NCI-H146 treated with DMSO at 0.1 percent for 48 hours (cell line): Measurements from ENCODE around the gene SKOR1.

Experiments
- DNase-seq: peaks from one replicate; lab custom pipeline; 2025; ENCODE audit not compliant: unreplicated experiment; lab: John Stamatoyannopoulos, UW

SKOR1 gene, protein sequence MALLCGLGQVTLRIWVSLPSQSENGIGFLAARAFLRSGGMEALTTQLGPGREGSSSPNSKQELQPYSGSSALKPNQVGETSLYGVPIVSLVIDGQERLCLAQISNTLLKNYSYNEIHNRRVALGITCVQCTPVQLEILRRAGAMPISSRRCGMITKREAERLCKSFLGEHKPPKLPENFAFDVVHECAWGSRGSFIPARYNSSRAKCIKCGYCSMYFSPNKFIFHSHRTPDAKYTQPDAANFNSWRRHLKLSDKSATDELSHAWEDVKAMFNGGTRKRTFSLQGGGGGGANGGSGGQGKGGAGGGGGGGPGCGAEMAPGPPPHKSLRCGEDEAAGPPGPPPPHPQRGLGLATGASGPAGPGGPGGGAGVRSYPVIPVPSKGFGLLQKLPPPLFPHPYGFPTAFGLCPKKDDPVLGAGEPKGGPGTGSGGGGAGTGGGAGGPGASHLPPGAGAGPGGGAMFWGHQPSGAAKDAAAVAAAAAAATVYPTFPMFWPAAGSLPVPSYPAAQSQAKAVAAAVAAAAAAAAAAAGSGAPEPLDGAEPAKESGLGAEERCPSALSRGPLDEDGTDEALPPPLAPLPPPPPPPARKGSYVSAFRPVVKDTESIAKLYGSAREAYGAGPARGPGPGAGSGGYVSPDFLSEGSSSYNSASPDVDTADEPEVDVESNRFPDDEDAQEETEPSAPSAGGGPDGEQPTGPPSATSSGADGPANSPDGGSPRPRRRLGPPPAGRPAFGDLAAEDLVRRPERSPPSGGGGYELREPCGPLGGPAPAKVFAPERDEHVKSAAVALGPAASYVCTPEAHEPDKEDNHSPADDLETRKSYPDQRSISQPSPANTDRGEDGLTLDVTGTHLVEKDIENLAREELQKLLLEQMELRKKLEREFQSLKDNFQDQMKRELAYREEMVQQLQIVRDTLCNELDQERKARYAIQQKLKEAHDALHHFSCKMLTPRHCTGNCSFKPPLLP

DNA sequence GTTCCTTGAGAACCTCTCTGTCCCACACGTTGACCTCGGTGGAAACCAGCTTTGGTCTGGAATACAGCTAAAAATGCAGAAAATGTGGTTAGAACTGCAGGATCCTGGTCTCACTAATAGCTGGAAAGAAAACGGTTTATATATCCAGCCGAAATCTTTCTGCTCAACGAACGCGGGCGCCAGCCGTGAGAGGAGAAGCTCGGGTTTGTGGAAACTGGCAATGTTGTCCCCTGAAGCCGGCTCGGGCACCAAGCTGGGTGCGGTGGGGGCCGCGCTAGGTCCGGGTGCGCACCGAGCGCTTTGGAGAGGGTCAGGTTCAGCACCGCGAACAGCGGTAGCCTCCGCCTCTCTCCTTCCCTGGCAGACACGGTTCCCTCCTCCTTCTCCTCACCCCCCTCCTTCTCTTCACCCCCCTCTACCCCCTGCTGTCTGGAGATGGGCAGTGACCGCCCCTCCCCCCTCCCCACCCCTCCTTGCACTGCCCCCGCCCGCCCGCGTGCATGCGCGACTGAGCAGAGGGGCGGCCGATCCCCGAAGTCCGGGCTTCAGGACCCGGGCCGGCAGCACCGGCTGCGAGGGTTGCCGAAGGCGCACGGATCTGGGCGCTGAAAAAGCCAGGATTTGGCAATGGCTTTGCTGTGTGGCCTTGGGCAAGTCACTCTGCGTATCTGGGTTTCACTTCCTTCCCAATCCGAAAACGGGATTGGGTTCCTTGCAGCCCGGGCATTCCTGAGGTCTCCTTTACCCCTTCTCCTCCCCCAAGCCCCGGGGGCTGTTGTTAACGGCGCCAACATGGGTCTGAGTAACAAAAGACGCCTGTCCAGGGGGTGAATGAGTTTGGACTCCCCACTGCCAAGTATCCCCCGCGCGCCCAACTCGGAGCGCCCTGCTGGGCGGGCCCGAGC is at the start of gene SKOR1:
Gene SKOR1, plus strand, starts transcription at position 534 of the 905 bp plus-strand sequence. Its CDS starts 94 bp downstream, at position 628.
- DNase-seq, result no peak

DNA sequence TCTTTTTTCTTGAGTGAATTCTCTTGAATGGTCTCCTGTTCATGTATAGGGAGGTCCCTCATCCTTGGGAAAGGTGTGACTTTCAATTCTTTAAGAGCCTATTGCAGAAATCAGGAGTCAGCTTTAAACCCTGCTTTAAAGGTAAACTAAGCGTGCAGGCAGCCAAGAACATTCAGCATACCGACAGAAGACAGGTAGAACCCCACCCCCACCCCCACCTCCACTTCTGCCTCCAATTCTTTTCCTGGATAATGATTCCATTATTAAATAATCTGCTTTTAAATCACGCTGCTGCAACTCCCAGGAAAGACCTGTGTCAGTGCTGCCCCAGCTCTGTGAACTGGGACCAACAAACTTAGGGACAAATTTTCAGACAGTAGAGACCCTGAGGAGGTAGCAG is 49.3 kb upstream of the SKOR1 start:
- no peak for DNase-seq

DNA sequence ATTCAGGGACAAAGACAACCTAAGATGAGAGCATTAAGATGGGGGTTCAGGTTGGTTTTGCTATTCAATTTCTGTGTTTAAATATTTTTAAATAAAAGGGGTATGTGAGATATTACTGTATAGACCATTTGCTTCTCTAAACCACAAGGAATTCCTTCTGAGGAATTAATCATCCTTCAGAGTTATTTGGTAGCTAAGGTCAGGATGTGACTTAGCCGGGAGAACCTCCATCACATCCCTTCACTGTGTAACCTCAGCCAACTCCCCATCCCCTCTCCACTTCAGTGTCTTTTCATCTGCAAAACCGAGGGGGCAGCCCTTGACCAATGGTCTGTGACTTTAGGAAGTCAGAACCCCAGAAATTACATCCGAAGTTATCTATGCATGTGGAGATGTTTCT is 48.7 kb upstream of the SKOR1 start:
- no peak for DNase-seq

DNA sequence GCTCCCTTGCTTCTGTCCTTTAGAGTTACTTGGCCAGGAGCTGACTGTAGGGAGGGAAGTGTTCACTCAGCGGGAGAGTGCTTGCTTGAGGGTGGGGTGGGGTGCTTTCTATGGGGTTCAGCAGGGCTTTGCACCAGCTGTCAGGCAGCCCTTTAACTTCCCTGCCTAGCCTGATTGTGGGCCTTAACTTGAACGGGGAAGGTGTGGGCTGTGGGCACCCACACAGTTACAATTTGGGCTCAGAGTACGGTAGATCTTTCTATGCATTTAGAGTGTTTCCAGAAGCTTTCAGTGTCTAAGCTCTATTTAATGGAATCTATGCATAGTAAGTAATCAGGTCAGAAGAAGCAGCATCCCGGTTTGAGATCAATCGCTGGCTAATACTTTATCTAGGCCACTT is 48.2 kb upstream of the SKOR1 start:
- DNase-seq, result no peak

DNA sequence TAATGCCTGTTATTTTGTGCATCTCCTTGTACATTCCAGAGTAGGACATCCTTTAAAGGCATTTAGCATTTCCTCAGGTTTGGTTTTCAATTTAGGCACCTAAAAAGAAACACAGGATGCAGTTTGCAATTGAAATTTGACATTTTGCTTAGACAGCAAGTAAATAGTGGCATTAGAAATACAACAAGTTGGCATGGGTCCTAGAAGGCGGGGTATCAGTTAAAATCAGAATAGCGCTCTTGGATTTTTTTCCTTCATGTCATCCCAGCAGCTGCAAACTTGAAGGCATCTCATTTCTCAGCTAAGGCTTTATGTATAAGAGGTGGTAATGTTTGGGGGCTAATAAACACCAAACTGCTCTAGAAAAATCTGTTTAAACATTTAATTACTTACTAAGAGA is 47.5 kb upstream of the SKOR1 start:
- no peak for DNase-seq

DNA sequence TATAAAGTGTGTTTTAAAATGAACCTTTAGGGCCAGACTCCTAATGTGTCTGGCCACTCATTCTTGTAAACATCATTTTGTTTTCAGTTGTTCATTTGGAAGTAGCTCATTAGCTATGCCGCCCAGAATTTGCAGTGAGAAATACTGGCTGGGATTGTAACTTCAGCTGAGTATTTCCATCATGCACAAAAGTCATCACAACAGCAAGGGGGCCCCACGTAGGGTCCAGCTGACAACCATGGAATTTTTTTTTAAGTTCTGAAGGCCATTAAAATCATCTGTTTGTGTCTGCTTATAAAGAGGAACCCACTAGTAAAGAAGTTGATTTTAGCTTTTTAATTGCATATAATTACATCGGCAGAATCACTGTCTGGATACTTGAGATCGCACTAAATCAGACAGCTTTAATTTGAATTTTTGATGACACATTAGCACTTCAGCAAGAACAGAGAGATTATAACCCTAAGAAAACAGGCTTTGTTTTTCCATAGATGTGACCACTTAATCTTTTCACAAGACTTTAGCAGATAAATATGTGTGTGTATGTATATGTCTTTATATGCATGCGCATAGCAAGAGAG is 46.3 kb upstream of the SKOR1 start:
- no peak for DNase-seq

DNA sequence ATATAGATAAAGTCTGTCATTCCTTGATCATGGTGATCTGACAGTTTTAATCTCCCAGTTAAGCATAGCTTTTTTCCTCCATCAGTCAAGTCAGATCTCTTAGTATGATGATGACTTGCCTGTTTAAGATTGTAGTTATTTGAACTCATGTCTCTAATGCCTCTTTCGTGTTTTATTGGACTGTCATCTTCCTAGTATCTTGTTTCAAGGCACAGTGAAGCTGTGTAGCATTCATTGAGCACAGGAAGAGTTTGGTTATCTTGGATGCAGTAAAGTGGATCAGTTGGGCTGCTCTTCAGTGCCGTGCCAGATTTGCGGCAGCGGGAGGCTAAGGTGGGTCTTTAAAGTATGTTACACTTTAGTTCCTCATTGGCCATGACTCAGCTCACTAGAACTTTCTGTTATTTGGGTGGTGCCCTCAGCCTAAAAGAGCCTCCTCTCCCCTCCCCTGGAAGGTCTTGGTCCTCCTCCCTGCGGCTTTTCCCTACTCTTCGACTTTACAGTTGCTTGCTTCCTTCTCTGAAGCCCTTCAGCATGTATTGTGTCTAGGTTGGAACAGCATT is 45.7 kb upstream of the SKOR1 start:
- DNase-seq, result no peak

DNA sequence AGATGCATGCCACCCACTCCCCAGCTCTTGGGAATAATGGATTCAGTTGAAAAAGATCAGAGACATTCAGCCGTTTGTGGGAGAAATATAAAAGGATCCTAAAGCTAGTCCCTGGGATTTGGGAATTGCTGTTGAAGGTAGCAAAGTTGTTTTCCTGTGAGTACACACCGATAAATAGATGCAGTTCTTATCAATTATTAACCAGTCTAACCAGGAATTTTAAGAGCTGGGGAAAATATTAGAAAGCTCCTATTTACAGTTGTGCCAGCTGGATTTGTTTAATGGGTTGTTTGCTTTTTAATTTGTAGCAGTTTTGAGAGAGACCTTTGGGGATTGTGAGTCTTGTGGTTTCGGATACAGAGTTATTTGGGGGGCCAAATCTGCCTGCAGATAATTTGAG is 44.2 kb upstream of the SKOR1 start:
- DNase-seq, result no peak

DNA sequence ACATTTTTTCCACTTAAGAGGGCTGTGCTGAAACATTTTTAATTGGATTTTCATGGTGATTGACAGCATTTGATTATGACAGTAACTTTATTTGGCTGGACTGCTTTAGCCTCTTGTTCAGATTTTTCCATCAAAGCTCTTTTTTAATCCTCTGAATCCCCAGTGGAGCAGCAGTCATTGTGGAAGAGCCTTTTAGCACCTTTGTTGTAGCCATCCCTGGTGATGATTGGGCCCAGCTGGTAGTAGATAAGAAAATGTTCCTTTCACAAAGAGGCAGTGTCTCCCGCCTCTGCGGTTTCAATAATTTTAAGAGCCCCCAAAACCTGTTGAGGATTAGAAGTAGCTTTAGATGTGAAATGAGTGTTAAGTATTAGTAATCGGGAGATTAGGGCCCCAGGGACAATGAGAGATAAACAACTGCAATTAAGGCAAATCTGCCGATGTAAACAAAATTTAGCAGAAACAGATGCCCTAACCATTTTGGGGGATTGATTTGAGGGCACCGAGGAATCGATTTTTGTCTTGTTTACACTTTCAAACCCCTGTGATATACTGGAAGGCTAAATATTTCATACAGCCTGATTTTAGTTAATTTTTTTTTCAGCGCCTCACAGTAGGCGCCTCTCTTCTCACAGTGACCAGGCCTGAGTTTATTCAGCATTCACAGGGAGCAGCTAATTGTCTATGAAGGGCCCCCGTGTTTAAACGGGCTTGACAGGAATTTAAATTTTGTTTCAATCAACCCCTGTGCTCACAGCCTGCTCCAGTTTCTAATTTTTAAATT is 43.2 kb upstream of the SKOR1 start:
- DNase-seq, result peak; percentile 49

DNA sequence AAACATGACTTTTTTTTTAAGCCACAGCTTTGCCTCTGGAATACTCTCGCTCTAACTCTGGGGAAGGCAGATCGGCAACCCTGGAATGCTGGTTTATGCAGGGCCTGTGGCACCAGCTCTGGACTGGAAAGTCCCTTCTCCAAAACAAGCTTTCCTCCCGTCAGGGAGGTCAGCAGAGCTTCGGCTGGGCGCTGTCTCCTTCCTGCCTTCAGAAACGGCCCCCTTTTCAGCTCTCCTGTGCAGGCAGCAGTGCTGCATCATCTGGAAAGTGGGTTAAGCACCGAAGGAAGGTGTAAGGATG is 42.7 kb upstream of the SKOR1 start:
- peak; percentile 15 for DNase-seq

DNA sequence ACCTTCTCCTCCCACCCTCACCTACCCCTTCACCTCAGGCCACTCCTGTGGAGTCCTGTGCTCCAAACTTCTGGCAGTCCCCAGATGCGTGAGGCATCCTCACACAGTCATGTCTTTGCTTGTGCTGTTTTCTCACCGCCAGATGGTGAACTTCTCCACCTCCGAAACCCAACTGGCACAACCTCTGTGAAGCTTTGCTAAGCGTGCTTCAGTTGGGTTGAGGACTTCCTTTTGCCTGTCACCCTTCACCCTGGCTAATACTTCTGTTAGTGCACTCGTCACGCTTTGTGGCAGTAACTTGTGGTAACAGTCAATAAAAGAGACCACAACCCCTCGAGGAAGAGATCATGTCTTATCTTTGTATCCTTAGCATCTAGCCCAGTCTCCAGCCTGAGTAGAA is 42.0 kb upstream of the SKOR1 start:
- no peak for DNase-seq

DNA sequence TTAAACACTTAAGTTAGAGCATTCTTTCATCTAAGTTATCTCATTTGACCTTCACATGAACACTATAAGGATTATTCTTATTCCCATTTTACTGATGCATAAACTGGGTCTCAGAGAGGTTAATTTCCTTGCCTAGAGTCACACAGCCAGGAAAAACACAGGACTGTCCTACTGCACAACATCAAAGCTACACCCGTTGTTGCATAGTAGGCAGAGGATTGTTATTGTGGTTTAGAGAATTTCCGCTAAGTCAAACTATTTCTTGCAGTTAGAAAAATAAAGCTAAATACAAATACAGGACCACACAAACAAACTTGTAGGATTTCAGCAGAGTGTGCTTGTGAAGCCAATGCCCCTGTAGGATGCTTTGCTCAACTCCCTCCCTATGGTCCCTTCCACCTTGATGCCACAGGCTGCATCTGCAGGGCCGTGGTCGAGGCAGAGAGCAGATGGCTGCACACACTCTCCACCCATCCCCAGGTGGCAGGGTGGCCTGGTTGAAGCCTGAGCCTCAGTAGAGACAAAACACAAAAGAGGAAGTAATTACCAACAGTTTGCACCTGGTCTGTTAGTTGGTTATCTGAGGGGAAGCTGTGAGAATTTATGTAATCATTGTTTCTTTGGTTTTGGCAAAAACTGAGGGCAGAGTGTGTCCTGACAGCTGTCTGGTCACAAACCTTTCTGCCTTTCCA is 41.1 kb upstream of the SKOR1 start:
- DNase-seq, result peak; percentile 87

DNA sequence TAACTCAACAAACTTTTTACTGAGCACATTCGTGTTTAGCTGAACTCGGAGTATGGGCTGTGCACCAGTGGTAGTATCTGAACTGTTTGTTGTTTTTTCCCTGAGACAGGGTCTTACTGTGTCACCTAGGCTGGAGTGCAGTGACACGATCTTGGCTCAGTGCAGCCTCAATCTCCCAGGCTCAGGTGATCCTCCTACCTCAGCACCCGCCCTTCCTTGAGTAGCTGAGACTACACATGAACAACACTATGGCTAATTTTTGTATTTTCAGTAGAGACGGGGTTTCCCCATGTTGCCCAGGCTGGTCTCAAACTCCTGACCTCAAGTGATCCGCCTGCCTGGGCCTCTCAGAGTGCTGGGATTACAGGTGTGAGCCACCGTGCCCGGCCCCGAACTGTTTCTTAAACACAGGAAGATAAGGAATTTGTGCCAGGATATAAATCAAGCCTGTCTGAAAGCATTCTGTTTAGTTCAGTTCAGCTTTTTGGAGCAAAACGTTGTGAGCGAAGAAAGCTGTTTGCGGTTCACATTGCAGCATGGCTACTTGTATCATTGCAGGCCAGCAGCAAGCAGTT is 40.4 kb upstream of the SKOR1 start:
- no peak for DNase-seq

DNA sequence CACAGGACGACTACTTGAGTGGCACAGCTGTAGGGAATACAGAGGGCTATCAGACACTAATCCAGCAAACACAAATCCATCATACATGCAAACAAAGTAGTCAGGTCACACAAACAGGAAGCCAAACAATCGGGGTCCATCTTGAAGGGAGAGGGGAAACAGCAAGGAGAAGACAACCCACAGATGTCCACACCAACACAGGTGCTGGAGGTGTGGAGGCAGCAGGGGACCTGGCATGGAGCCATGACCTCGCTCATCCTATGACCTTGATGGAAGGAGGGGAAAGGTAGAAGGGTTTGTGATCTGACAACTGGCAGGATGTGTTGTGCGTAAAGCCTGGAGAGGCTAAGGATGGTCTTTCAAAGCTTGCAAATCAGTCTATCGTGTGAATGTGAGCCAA is 39.9 kb upstream of the SKOR1 start:
- peak; percentile 25 for DNase-seq

DNA sequence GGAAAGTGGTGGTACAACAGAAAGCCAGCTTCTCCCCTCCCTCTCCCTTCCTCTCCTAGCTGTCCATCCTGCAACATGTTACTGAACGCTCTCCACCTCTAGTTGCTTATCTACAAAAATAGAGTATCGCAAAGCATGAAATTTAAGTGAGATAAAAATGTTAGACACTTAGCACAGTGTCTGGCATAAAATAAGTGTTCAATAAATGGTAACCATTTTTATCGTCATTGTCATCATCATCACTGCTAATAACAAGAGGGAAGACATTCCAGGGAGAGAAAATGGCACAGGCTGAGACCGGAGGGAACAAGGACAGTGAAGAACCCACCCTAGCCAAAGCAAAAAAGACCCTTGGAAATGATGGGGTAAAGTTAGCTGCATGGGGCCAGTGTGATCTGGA is 38.7 kb upstream of the SKOR1 start:
- no peak for DNase-seq

DNA sequence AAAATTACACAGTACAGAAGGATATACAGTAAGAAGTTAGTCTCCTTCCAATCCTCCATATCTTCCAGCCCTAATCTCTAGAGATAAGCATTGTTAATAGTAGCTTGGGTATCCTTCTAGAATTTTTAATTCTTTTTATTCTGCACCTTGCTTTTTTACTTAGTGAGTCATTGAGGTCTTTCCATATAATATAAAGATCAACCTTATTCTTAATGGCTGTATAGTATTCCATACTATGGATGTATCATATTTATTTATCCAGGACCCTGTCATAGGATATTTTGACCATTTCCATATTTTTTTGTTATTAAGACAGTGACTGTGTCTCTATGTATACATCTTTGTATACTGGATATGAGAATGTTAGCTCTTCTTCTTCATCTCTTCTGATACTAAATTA is 36.3 kb upstream of the SKOR1 start:
- DNase-seq, result no peak

DNA sequence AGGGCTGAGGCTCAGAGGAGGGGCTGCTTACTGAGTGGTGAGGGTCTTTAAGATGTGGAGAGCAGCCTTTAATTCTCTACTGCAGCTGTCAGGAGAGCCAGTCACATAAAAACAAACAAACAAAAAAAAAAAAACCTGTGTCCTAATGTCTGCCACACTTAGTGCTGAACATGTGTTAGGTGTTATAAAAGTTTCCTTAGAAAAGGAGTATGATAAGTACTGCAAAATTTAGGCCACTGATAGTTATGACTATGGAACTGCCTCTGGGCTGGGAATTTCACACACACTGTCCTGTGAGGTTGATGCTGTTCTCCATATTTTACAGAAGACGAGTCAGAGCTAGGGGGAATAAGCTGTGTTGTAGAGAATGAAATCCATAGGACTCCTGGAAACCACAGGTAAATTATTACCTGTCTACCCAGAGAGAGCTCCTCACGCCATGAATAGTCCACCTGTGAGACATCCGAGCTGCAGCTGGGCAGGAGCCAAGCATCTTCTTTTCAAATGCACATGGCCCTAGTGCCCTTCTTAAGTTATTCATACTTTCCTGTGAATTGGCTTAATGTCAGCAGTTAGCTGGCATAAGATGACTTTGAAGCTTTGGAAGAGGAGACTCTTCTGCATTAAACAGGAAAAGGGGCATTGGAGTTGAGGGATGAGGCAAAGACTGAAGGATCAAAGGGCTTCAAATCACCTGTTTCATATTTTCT is 34.5 kb upstream of the SKOR1 start:
- peak; percentile 38 for DNase-seq

DNA sequence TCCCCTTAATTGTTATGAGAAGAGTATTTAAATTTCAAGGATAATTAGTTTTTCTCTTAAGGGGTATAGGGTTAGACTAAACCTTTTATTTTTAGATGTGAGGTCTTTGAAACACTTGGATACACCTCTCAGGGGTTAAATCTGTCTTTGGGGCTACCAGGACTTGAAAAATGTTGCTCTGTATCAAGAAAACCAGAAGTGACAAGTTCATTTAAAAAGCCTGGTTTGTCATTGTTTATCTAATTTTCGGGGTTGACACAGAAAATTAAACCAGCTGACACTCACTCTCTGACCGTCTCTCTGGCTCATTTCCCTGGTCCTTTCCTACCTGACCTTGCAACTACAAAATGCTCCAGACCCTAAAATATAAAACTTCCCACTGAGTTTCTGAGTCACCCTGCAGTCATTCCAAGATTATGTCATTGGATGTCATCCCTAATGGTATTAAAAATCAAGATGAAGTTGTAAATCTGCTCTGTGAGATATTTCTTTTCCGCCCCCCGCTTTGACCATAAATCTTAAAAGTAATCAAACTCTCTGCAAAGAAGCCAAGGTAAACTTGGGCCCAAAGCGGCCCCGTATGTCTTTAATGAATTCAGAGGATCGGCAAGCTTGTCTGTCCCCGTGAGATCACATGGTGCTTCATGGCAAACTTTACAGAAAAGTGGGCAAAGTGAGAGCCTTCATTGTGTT is 32.9 kb upstream of the SKOR1 start:
- DNase-seq, result no peak
